Measurements from ENCODE around the gene SEZ6L. TPM values are rescaled to one million over a fixed set of nuclear protein-coding genes. Genes with fewer than 3 reads are reported as not detected.

SEZ6L gene
- total RNA-seq, 1 donor from 2014 or later = 0.18 TPM

DNA sequence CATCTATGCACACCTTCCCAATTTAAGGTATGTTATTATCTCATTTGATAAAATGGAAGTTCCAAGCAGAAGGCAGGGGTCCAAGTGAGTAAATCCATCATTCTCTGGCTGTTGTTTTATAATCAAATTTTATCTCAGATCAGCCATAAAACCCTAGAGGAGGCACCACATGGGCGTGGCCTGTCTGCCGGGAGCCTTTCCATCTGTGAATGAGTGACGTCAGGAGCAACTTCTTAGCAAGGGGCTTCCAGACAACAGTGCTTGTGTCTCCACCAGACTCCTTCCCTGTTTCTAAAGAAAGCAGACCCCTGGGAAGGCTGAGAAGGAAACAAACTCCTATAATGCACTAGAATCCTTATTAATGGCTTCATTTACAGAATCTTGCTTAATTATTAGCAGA lies 13.5 kb downstream of the SEZ6L start:
- H3K27ac Mint-ChIP-seq = no peak overlapping the region
- DNase-seq (ENCODE audit: low spot score in 2 of 2, unreplicated experiment in 2 of 2) = no peak
- no peaks in the 10 kb centered on the region for H3K36me3 Mint-ChIP-seq
- no peak overlapping the region for H3K4me3 Mint-ChIP-seq
- no peaks in the 10 kb centered on the region for H3K4me1 Mint-ChIP-seq
- TF ChIP-seq, protein P1, sequence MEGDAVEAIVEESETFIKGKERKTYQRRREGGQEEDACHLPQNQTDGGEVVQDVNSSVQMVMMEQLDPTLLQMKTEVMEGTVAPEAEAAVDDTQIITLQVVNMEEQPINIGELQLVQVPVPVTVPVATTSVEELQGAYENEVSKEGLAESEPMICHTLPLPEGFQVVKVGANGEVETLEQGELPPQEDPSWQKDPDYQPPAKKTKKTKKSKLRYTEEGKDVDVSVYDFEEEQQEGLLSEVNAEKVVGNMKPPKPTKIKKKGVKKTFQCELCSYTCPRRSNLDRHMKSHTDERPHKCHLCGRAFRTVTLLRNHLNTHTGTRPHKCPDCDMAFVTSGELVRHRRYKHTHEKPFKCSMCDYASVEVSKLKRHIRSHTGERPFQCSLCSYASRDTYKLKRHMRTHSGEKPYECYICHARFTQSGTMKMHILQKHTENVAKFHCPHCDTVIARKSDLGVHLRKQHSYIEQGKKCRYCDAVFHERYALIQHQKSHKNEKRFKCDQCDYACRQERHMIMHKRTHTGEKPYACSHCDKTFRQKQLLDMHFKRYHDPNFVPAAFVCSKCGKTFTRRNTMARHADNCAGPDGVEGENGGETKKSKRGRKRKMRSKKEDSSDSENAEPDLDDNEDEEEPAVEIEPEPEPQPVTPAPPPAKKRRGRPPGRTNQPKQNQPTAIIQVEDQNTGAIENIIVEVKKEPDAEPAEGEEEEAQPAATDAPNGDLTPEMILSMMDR (IDR thresholded peaks at IDR 0.05; ENCODE audit: unreplicated experiment) = no peak
- peaks cover 46% of the 10 kb centered on the region for H3K27me3 Mint-ChIP-seq (ENCODE audit: low read depth)
- H3K9me3 Mint-ChIP-seq = no peaks in the 10 kb centered on the region

DNA sequence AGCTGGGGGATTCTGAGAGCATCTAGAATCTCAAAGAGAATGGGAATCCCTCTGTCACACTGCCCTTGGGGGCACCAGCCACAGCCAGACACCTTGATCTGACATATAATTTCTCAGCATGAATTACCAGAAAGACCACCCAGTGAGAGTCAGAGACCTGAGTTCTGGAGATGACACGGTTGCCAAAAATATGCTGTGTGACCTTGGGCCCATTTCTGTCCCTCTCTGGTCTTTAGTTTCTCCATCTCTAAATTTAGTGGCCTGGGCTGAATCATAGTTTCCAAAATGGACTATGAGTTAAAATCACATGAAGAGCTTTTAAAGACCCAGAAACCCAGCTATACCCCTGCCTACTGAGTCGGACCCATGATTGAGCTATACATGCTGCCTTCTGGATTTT lies 15.9 kb downstream of the SEZ6L start:
- TF ChIP-seq, protein P1 (IDR thresholded peaks at IDR 0.05; ENCODE audit: unreplicated experiment) = no peak
- no peaks in the 10 kb centered on the region for H3K9me3 Mint-ChIP-seq
- no peak overlapping the region for H3K27ac Mint-ChIP-seq
- no peak overlapping the region for H3K4me3 Mint-ChIP-seq
- H3K4me1 Mint-ChIP-seq = no peaks in the 10 kb centered on the region
- H3K36me3 Mint-ChIP-seq = no peaks in the 10 kb centered on the region
- H3K27me3 Mint-ChIP-seq (ENCODE audit: low read depth) = peaks cover 40% of the 10 kb centered on the region
- no peak for DNase-seq (ENCODE audit: low spot score in 2 of 2, unreplicated experiment in 2 of 2)

GRCh38 chr22:26188341-26188740 lies 19.1 kb downstream of the SEZ6L start:
- H3K36me3 Mint-ChIP-seq = no peaks in the 10 kb centered on the region
- H3K27me3 Mint-ChIP-seq (ENCODE audit: low read depth) = peaks cover 38% of the 10 kb centered on the region
- H3K4me1 Mint-ChIP-seq = no peaks in the 10 kb centered on the region
- TF ChIP-seq, protein P1 (IDR thresholded peaks at IDR 0.05; ENCODE audit: unreplicated experiment) = no peak
- no peaks in the 10 kb centered on the region for H3K9me3 Mint-ChIP-seq
- no peak overlapping the region for H3K4me3 Mint-ChIP-seq
- DNase-seq (ENCODE audit: low spot score in 2 of 2, unreplicated experiment in 2 of 2) = no peak
- no peak overlapping the region for H3K27ac Mint-ChIP-seq

GRCh38 chr22:26194313-26194712 lies 25.1 kb downstream of the SEZ6L start:
- no peaks in the 10 kb centered on the region for H3K9me3 Mint-ChIP-seq
- no peak overlapping the region for H3K4me3 Mint-ChIP-seq
- no peaks in the 10 kb centered on the region for H3K36me3 Mint-ChIP-seq
- H3K27me3 Mint-ChIP-seq (ENCODE audit: low read depth) = peaks cover 40% of the 10 kb centered on the region
- H3K27ac Mint-ChIP-seq = no peak overlapping the region
- no peaks in the 10 kb centered on the region for H3K4me1 Mint-ChIP-seq
- TF ChIP-seq, protein P1 (IDR thresholded peaks at IDR 0.05; ENCODE audit: unreplicated experiment) = no peak
- DNase-seq (ENCODE audit: low spot score in 2 of 2, unreplicated experiment in 2 of 2) = no peak

DNA sequence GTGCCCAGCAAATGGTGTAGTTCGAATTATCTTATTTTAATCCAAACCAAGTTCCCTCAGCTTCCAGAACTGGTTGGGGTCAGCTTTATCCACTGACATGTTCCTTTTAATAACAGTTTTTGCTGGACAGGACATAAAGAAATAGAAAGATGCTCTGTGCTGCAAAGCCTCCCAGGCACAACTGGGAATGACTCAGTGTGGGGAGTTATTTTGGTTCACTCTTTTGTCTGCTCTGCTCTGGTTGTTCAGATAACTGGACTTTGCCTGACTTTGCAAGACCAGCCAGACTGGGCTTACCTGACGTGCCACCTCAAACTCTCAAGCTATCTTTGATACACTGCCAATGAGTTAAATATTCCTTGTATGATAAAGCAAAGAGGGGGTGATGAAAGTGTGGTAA lies 25.6 kb downstream of the SEZ6L start:
- H3K36me3 Mint-ChIP-seq = no peaks in the 10 kb centered on the region
- no peak overlapping the region for H3K4me3 Mint-ChIP-seq
- H3K27me3 Mint-ChIP-seq (ENCODE audit: low read depth) = peaks cover 46% of the 10 kb centered on the region
- H3K27ac Mint-ChIP-seq = no peak overlapping the region
- H3K9me3 Mint-ChIP-seq = no peaks in the 10 kb centered on the region
- H3K4me1 Mint-ChIP-seq = no peaks in the 10 kb centered on the region
- DNase-seq (ENCODE audit: low spot score in 2 of 2, unreplicated experiment in 2 of 2) = no peak
- TF ChIP-seq, protein P1 (IDR thresholded peaks at IDR 0.05; ENCODE audit: unreplicated experiment) = no peak

GRCh38 chr22:26196657-26197056 lies 27.4 kb downstream of the SEZ6L start:
- H3K4me3 Mint-ChIP-seq = no peak overlapping the region

More at GRCh38 chr22:26196657-26197056, 27.4 kb downstream of the SEZ6L start:
- H3K27ac Mint-ChIP-seq = no peak overlapping the region
- H3K36me3 Mint-ChIP-seq = no peaks in the 10 kb centered on the region
- TF ChIP-seq, protein P1 (IDR thresholded peaks at IDR 0.05; ENCODE audit: unreplicated experiment) = no peak
- peaks cover 53% of the 10 kb centered on the region for H3K27me3 Mint-ChIP-seq (ENCODE audit: low read depth)
- H3K9me3 Mint-ChIP-seq = no peaks in the 10 kb centered on the region
- no peaks in the 10 kb centered on the region for H3K4me1 Mint-ChIP-seq
- no peak for DNase-seq (ENCODE audit: low spot score in 2 of 2, unreplicated experiment in 2 of 2)
